GM21447 (cell line): ENCODE data around the gene ZNF440.
"Not testable (repeated sequence)": the region's sequence is repeated elsewhere in the genome, so short reads cannot be mapped to it uniquely, and the experiment has no call there.

Source experiments
- ATAC-seq: cut with Tn5 transposase; IDR thresholded peaks from one replicate; pipeline ENCODE4 v1.9.1; 2021; ENCODE audit not compliant: unreplicated experiment

Gene ZNF440

GRCh38 chr19:11814029-11814699, at the start of gene ZNF440:
ZNF440 (plus strand) TSS chr19:11814273; CDS start chr19:11814448, 175 bp downstream.
- ATAC-seq: peak; percentile 97

GRCh38 chr19:11766597-11767591, 47.2 kb upstream of the ZNF440 start, which contains the start of gene ZNF441:
ZNF441 (plus strand) TSS chr19:11767000; CDS start chr19:11767194, 194 bp downstream.
- peak; percentile 96 for ATAC-seq

GRCh38 chr19:11767633-11768133, 46.4 kb upstream of the ZNF440 start:
- peak; percentile 28 for ATAC-seq

GRCh38 chr19:11769995-11770394, 44.1 kb upstream of the ZNF440 start:
- no peak for ATAC-seq

- ATAC-seq: not testable (repeated sequence)
Measured at GRCh38 chr19:11771520-11771919, 42.6 kb upstream of the ZNF440 start.

GRCh38 chr19:11776669-11777068, 37.4 kb upstream of the ZNF440 start:
- not testable (repeated sequence) for ATAC-seq

GRCh38 chr19:11780431-11781020, 33.5 kb upstream of the ZNF440 start:
- ATAC-seq: no peak

GRCh38 chr19:11781295-11782057, 32.6 kb upstream of the ZNF440 start:
- no peak for ATAC-seq

- ATAC-seq: no peak
Measured at GRCh38 chr19:11783767-11784166, 30.3 kb upstream of the ZNF440 start.

- ATAC-seq: no peak
Measured at GRCh38 chr19:11784356-11784755, 29.7 kb upstream of the ZNF440 start.

GRCh38 chr19:11787536-11787935, 26.5 kb upstream of the ZNF440 start:
- ATAC-seq: no peak

- no peak for ATAC-seq
Measured at GRCh38 chr19:11792942-11793341, 21.1 kb upstream of the ZNF440 start.

GRCh38 chr19:11797491-11797890, 16.6 kb upstream of the ZNF440 start:
- no peak for ATAC-seq

GRCh38 chr19:11798391-11799330, 15.4 kb upstream of the ZNF440 start, which contains the start of gene ZNF491:
ZNF491 (plus strand) TSS chr19:11798523; CDS start chr19:11805954, 7,431 bp downstream.
- peak; percentile 92 for ATAC-seq

GRCh38 chr19:11806354-11807098, 7.5 kb upstream of the ZNF440 start:
- ATAC-seq: no peak

- no peak for ATAC-seq
Measured at GRCh38 chr19:11807099-11807380, 7.0 kb upstream of the ZNF440 start.

- peak; percentile 7 for ATAC-seq
Measured at GRCh38 chr19:11813703-11814028, 407 bp upstream of the ZNF440 start.

- no peak for ATAC-seq
Measured at GRCh38 chr19:11814700-11815035, 595 bp downstream of the ZNF440 start.

- ATAC-seq: no peak
Measured at GRCh38 chr19:11821474-11822109, 7.5 kb downstream of the ZNF440 start.
